ENCODE measurements around the gene TIGD1. TPM values are rescaled to one million over a fixed set of nuclear protein-coding genes. Genes with fewer than 3 reads are reported as not detected.

The TIGD1 gene
- total and polyA plus RNA-seq, 2 experiments from 2014 or later = 7.6 to 9.3 TPM

DNA sequence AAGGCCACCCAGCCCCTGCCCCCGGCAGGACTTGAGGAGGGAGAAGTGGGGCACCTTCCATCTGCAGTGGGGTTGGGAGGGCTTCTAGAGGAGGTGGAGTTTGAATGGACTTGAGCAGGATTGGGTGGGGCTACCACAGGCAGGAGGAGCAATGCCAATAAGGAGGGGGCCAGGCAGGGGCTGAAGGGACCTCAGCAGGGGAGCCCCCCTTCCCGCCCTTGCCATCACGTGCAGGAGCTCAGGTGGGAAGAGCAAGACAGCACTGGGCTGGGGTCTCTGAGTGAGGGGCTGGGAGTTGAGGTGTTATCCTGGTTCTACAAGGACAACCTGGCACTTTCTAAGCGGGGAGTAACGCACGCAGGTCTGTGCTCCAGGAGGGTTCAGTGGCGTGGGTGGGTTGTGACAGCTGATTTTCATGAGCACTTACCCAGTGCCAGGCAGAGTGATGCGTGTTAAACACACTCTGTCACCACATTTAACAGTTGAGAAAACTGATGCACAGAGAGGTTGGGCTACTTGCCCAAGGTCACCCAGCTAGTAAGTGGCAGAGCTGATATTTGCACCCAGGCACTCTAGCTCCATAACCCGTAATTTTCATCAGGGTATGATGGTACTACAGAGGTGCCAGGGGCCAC, 19.6 kb downstream of the TIGD1 start:
- ATAC-seq (no peak), DNase-seq (ENCODE audit: low spot score) (no peak)
- Mint-ChIP-seq H3K4me3 (no peak overlapping the region), H3K27ac (no peak overlapping the region), H3K4me1 (peaks cover 15% of the 10 kb centered on the region), H3K36me3 (ENCODE audit: low read depth) (no peaks in the 10 kb centered on the region; the same call in 2 of the 3 replicates), H3K27me3 (ENCODE audit: insufficient read depth, low read depth, poor library complexity) (peaks cover 19% of the 10 kb centered on the region), H3K9me3 (no peaks in the 10 kb centered on the region)
- no peaks in the 10 kb centered on the region for H3K79me2 ChIP-seq (replicated peaks; ENCODE audit: insufficient read depth)
- H3K4me1 ChIP-seq (ENCODE audit: insufficient read depth) = no peaks in the 10 kb centered on the region
- no peaks in the 10 kb centered on the region; the same call in 1 of the 2 replicates for H4K20me1 ChIP-seq (replicated peaks; ENCODE audit: insufficient read depth)
- H3F3A ChIP-seq (replicated peaks; ENCODE audit: low read depth) = no peaks in the 10 kb centered on the region
- H3K9me2 ChIP-seq (ENCODE audit: insufficient read depth) = no peaks in the 10 kb centered on the region
- no peak overlapping the region for H2AFZ ChIP-seq
- H3K27me3 ChIP-seq (ENCODE audit: insufficient read depth) = no peaks in the 10 kb centered on the region
- H3K4me3 ChIP-seq = no peak overlapping the region
- no peaks in the 10 kb centered on the region for H3K36me3 ChIP-seq (ENCODE audit: insufficient read depth)
- no peak overlapping the region for H3K27ac ChIP-seq (ENCODE audit: low read depth)
- TF ChIP-seq NANOG (IDR thresholded peaks at IDR 0.05; ENCODE audit: borderline replicate concordance) = no peak
- no peak for TF ChIP-seq POLR2AphosphoS5 (IDR thresholded peaks at IDR 0.05; ENCODE audit: low read depth)
- no peak for TF ChIP-seq ZNF114 (CRISPR knock-in tag; IDR thresholded peaks at IDR 0.05)
- no peak for TF ChIP-seq JUNB (IDR thresholded peaks at IDR 0.05; ENCODE audit: unreplicated experiment)
- no peak for TF ChIP-seq ZNF331 (CRISPR knock-in tag; IDR thresholded peaks at IDR 0.05; ENCODE audit: low read depth)
- TF ChIP-seq, protein P1, sequence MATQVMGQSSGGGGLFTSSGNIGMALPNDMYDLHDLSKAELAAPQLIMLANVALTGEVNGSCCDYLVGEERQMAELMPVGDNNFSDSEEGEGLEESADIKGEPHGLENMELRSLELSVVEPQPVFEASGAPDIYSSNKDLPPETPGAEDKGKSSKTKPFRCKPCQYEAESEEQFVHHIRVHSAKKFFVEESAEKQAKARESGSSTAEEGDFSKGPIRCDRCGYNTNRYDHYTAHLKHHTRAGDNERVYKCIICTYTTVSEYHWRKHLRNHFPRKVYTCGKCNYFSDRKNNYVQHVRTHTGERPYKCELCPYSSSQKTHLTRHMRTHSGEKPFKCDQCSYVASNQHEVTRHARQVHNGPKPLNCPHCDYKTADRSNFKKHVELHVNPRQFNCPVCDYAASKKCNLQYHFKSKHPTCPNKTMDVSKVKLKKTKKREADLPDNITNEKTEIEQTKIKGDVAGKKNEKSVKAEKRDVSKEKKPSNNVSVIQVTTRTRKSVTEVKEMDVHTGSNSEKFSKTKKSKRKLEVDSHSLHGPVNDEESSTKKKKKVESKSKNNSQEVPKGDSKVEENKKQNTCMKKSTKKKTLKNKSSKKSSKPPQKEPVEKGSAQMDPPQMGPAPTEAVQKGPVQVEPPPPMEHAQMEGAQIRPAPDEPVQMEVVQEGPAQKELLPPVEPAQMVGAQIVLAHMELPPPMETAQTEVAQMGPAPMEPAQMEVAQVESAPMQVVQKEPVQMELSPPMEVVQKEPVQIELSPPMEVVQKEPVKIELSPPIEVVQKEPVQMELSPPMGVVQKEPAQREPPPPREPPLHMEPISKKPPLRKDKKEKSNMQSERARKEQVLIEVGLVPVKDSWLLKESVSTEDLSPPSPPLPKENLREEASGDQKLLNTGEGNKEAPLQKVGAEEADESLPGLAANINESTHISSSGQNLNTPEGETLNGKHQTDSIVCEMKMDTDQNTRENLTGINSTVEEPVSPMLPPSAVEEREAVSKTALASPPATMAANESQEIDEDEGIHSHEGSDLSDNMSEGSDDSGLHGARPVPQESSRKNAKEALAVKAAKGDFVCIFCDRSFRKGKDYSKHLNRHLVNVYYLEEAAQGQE (IDR thresholded peaks at IDR 0.05; ENCODE audit: unreplicated experiment) = no peak
- no peak for TF ChIP-seq EZH2phosphoT487 (IDR thresholded peaks at IDR 0.05; ENCODE audit: unreplicated experiment)
- H3K4me2 ChIP-seq = no peak overlapping the region

DNA sequence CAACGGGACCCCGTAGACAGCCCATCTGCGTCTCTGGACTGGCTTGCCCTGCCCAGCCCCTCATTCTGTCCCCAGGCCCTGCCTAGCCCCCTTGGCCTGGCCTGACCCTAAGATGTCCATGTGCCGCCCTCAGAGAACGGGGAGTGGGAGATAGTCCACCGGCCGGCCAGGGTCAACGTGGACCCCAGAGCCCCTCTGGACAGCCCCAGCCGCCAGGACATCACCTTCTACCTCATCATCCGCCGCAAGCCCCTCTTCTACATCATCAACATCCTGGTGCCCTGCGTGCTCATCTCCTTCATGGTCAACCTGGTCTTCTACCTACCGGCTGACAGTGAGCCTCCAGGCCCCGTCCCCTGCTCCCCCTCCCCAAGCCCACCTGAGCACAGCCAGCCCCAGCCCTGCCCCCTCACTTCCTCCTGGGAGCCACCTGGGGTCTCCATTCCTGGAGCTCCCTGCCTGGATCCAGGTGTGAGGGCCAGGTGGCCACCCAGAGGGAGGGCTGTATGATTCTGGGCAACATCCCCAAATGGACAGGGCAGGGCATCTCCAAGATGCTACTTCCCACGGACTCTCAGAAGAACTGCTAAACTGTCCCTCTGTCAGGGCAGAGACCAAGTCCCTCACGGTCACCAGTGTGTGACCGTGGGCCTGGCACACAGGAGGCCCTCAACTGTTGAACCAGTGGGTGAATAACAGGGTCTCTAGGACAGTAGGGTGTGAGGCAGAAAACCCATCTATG, 20.4 kb downstream of the TIGD1 start:
- Histone ChIP-seq H3K27ac (ENCODE audit: low read depth) (no peak overlapping the region), H3K4me2 (no peak overlapping the region), H3K4me1 (ENCODE audit: insufficient read depth) (no peaks in the 10 kb centered on the region), H3K36me3 (ENCODE audit: insufficient read depth) (no peaks in the 10 kb centered on the region), H3K27me3 (ENCODE audit: insufficient read depth) (0 out of 2 replicates have a peak, but pooled peaks cover 4% of the 10 kb centered on the region), H3F3A (replicated peaks; ENCODE audit: low read depth) (no peaks in the 10 kb centered on the region), H3K4me3 (no peak overlapping the region), H3K9me2 (ENCODE audit: insufficient read depth) (no peaks in the 10 kb centered on the region), H2AFZ (no peak overlapping the region), H4K20me1 (replicated peaks; ENCODE audit: insufficient read depth) (no peaks in the 10 kb centered on the region; the same call in 1 of the 2 replicates), H3K79me2 (replicated peaks; ENCODE audit: insufficient read depth) (no peaks in the 10 kb centered on the region)
- Mint-ChIP-seq H3K36me3 (ENCODE audit: low read depth) (no peaks in the 10 kb centered on the region; the same call in 2 of the 3 replicates), H3K27me3 (ENCODE audit: insufficient read depth, low read depth, poor library complexity) (peaks cover 22% of the 10 kb centered on the region), H3K4me1 (peaks cover 15% of the 10 kb centered on the region), H3K27ac (no peak overlapping the region), H3K9me3 (no peaks in the 10 kb centered on the region), H3K4me3 (no peak overlapping the region)
- no peak for ATAC-seq
- DNase-seq (ENCODE audit: low spot score) = no peak
- TF ChIP-seq, protein P2, sequence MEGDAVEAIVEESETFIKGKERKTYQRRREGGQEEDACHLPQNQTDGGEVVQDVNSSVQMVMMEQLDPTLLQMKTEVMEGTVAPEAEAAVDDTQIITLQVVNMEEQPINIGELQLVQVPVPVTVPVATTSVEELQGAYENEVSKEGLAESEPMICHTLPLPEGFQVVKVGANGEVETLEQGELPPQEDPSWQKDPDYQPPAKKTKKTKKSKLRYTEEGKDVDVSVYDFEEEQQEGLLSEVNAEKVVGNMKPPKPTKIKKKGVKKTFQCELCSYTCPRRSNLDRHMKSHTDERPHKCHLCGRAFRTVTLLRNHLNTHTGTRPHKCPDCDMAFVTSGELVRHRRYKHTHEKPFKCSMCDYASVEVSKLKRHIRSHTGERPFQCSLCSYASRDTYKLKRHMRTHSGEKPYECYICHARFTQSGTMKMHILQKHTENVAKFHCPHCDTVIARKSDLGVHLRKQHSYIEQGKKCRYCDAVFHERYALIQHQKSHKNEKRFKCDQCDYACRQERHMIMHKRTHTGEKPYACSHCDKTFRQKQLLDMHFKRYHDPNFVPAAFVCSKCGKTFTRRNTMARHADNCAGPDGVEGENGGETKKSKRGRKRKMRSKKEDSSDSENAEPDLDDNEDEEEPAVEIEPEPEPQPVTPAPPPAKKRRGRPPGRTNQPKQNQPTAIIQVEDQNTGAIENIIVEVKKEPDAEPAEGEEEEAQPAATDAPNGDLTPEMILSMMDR (conservative IDR thresholded peaks at IDR 0.05; ENCODE audit: low read depth in 2 of 2) = no peak
- TF ChIP-seq NANOG (IDR thresholded peaks at IDR 0.05; ENCODE audit: borderline replicate concordance) (no peak), ZNF331 (CRISPR knock-in tag; IDR thresholded peaks at IDR 0.05; ENCODE audit: low read depth) (no peak), CREB1 (CRISPR knock-in tag; IDR thresholded peaks at IDR 0.05; ENCODE audit: low read depth) (no peak), STAT1 (IDR thresholded peaks at IDR 0.05; ENCODE audit: unreplicated experiment) (no peak), EZH2 (IDR thresholded peaks at IDR 0.05; ENCODE audit: low read depth, unreplicated experiment) (no peak), POLR2AphosphoS5 (IDR thresholded peaks at IDR 0.05; ENCODE audit: low read depth) (no peak), ZNF114 (CRISPR knock-in tag; IDR thresholded peaks at IDR 0.05) (no peak), EZH2phosphoT487 (IDR thresholded peaks at IDR 0.05; ENCODE audit: unreplicated experiment) (no peak), JUNB (IDR thresholded peaks at IDR 0.05; ENCODE audit: unreplicated experiment) (no peak)
- TF ChIP-seq, protein P3, sequence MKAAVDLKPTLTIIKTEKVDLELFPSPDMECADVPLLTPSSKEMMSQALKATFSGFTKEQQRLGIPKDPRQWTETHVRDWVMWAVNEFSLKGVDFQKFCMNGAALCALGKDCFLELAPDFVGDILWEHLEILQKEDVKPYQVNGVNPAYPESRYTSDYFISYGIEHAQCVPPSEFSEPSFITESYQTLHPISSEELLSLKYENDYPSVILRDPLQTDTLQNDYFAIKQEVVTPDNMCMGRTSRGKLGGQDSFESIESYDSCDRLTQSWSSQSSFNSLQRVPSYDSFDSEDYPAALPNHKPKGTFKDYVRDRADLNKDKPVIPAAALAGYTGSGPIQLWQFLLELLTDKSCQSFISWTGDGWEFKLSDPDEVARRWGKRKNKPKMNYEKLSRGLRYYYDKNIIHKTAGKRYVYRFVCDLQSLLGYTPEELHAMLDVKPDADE (IDR thresholded peaks at IDR 0.05) = no peak

All from GM23338 (cell line).